K562 (cell line): Measurements from ENCODE around the gene SLC9B2. TPM values are rescaled to one million over a fixed set of nuclear protein-coding genes. Genes with fewer than 3 reads are reported as not detected.
A peak's percentile ranks its signal among the peaks of the same experiment; 100 is the strongest.

ENCODE experiments used
- BCLAF1 ChIP-seq, 2 experiments: fragments of 450-650 bp in 1 of 2; IDR thresholded peaks; 2 replicates each; pipeline ENCODE4 v1.6.1; 2011 to 2017; ENCODE audit warnings: low read depth in 2 of 2, antibody characterized with exemption in 1 of 2, borderline replicate concordance in 1 of 2, low read length in 1 of 2, mild to moderate bottlenecking in 1 of 2, mixed read lengths in 1 of 2; ENCODE audit not compliant: control insufficient read depth in 1 of 2
- BRD9 ChIP-seq: fragments of 450-650 bp; IDR thresholded peaks from 2 replicates; pipeline ENCODE4 v1.6.1; 2018; ENCODE audit warnings: low read depth; ENCODE audit not compliant: partially characterized antibody
- C11orf30 ChIP-seq: fragments of 450-650 bp; IDR thresholded peaks from 2 replicates; pipeline ENCODE4 v1.6.1; 2016; ENCODE audit warnings: low read depth, mild to moderate bottlenecking
- CBFB ChIP-seq: sonication (generic); formaldehyde crosslinking; IDR thresholded peaks from 2 replicates; pipeline ENCODE4 v1.4.0; 2020; ENCODE audit warnings: mild to moderate bottlenecking, missing genetic modification reagents
- E2F5 ChIP-seq: sonication (generic); formaldehyde crosslinking; IDR thresholded peaks from 2 replicates; pipeline ENCODE4 v1.8.0; 2022; ENCODE audit warnings: mild to moderate bottlenecking, missing genetic modification reagents
- MAFK ChIP-seq: IDR thresholded peaks from 2 replicates; pipeline ENCODE4 v1.6.1; 2011; ENCODE audit warnings: low read length, improper control_type of control experiment
- PHB ChIP-seq: fragments of 250-450 bp; sonication (Bioruptor Pico); IDR thresholded peaks from 2 replicates; pipeline ENCODE4 v1.5.0; 2021
- TFE3 ChIP-seq: fragments of 450-650 bp; formaldehyde crosslinking; IDR thresholded peaks from 2 replicates; pipeline ENCODE4 v1.4.0; 2020; ENCODE audit warnings: mild to moderate bottlenecking, mixed read lengths
- THRA ChIP-seq: fragments of 450-650 bp; IDR thresholded peaks from 2 replicates; pipeline ENCODE4 v1.6.1; 2017; ENCODE audit warnings: mild to moderate bottlenecking, moderate library complexity
- TRIM25 ChIP-seq: fragments of 450-650 bp; IDR thresholded peaks from 2 replicates; pipeline ENCODE4 v1.7.0; 2016; ENCODE audit warnings: borderline replicate concordance
- ZNF609 ChIP-seq: sonication (generic); formaldehyde crosslinking; IDR thresholded peaks from 2 replicates; pipeline ENCODE4 v1.8.1; 2023; ENCODE audit warnings: missing genetic modification reagents, mild to moderate bottlenecking, borderline replicate concordance
- polyA plus RNA-seq, 8 experiments: library from polyadenylated mRNA; depleted of rRNA in 4 of 8; stranded (reverse) in 5 of 8; unstranded in 3 of 8; fragments of >200 nt; fragmentation: Nextera tagmentation in 2 of 8; fragmentation: Illumina TruSeq in 1 of 8; extraction: Ambion mirVana in 2 of 8; extraction: Trizol in 1 of 8; gene quantifications; 2 replicates each; pipeline versions ENCODE4 v1.2.1 to v1.2.3, GENCODE V29; 2011 to 2014; ENCODE audit warnings: inconsistent platforms in 1 of 8, missing spikeins in 1 of 8
- total RNA-seq, 7 experiments: library from RNA; depleted of rRNA in 6 of 7; stranded (reverse); fragments of >200 nt in 6 of 7; fragmentation: Illumina TruSeq in 2 of 7; extraction: Trizol in 2 of 7; gene quantifications; 2 replicates each; pipeline versions ENCODE4 v1.2.1 to v1.2.3, GENCODE V29; 2011 to 2021; ENCODE audit warnings: low replicate concordance in 1 of 7

SLC9B2 gene
- total and polyA plus RNA-seq, 9 of the 15 experiments (the other 6 are each of a cell fraction or from before 2014, with no cell fraction given) = 6.6 to 14.6 (median 11.4) TPM

GRCh38 chr4:103019308-103020124 is 57.0 kb downstream of the SLC9B2 start, which contains the start of gene SLC9B1 (continued):
- no peak for TF ChIP-seq E2F5 (CRISPR knock-in tag)
- peak; percentile 18 for TF ChIP-seq BRD9
- no peak for TF ChIP-seq BCLAF1 (IDR thresholded peaks at IDR 0.05; ENCODE audit: borderline replicate concordance in 1 of 2, control insufficient read depth in 1 of 2, low read depth in 2 of 2, low read length in 1 of 2)
- no peak for TF ChIP-seq MAFK
- no peak for TF ChIP-seq TFE3
- no peak for TF ChIP-seq THRA
- no peak for TF ChIP-seq ZNF609 (CRISPR knock-in tag)
- TF ChIP-seq TRIM25 = 0 out of 2 replicates have a peak, but pooled peaks have one; percentile 48
- no peak for TF ChIP-seq PHB (CRISPR knock-in tag)
- TF ChIP-seq C11orf30 = peak; percentile 86
- TF ChIP-seq CBFB (CRISPR knock-in tag) = peak; percentile 40; the same call in 1 of the 2 replicates
